Type B pancreatic cell (in vitro differentiated cells): ENCODE measurements around the gene MACIR. TPM values are rescaled to one million over a fixed set of nuclear protein-coding genes. Genes with fewer than 3 reads are reported as not detected.

ENCODE experiments used
- DNase-seq: peaks from one replicate; pipeline ENCODE4 v3.0.0; 2021; ENCODE audit warnings: mixed read lengths; ENCODE audit not compliant: unreplicated experiment; ENCODE audit errors: extremely low spot score
- H3K27ac Mint-ChIP-seq: 2 replicates; pipeline ENCODE4 v1.8.0; 2021; ENCODE audit warnings: mild to moderate bottlenecking, mixed read lengths
- H3K27me3 Mint-ChIP-seq: 2 replicates; pipeline ENCODE4 v1.8.0; 2021; ENCODE audit warnings: mixed read lengths
- H3K36me3 Mint-ChIP-seq: 2 replicates; pipeline ENCODE4 v1.8.0; 2021; ENCODE audit warnings: mixed read lengths
- H3K4me1 Mint-ChIP-seq: one replicate; pipeline ENCODE4 v1.8.0; 2021; ENCODE audit warnings: mixed read lengths; ENCODE audit not compliant: unreplicated experiment
- H3K4me3 Mint-ChIP-seq: 2 replicates; pipeline ENCODE4 v1.8.0; 2021; ENCODE audit warnings: mild to moderate bottlenecking, mixed read lengths
- H3K9me3 Mint-ChIP-seq: 2 replicates; pipeline ENCODE4 v1.8.0; 2021; ENCODE audit warnings: mixed read lengths
- CTCF ChIP-seq: fragments of 200-600 bp; sonication (generic); conservative IDR thresholded peaks from 2 replicates; pipeline ENCODE4 v1.5.0; 2021; ENCODE audit warnings: antibody characterized with exemption, mild to moderate bottlenecking
- total RNA-seq: library from RNA; stranded (reverse); gene quantifications from 2 replicates; pipeline ENCODE4 v1.2.1, GENCODE V29; 2021; ENCODE audit warnings: low replicate concordance

Gene MACIR
- total RNA-seq, 1 donor from 2014 or later, result 19.3 TPM

- Mint-ChIP-seq H3K9me3 (no peaks in the 10 kb centered on the region), H3K36me3 (no peaks in the 10 kb centered on the region), H3K4me3 (peak overlapping the region; percentile 95), H3K27ac (peak overlapping the region; percentile 88), H3K27me3 (no peaks in the 10 kb centered on the region), H3K4me1 (peaks cover 26% of the 10 kb centered on the region)
- DNase-seq, result no peak
- no peak for TF ChIP-seq CTCF
These were observed 1.3 kb downstream of the MACIR start for GRCh38 chr5:103259705-103260355.

- DNase-seq, result no peak
- H3K4me1 Mint-ChIP-seq, result peaks cover 32% of the 10 kb centered on the region
- H3K4me3 Mint-ChIP-seq, result peak overlapping the region; percentile 75
- H3K9me3 Mint-ChIP-seq, result no peaks in the 10 kb centered on the region
- H3K27me3 Mint-ChIP-seq, result no peaks in the 10 kb centered on the region
- no peaks in the 10 kb centered on the region for H3K36me3 Mint-ChIP-seq
- no peak for TF ChIP-seq CTCF
- H3K27ac Mint-ChIP-seq, result no peak overlapping the region
These were observed 2.4 kb downstream of the MACIR start for GRCh38 chr5:103260951-103261350.

GRCh38 chr5:103262422-103262871 is 3.9 kb downstream of the MACIR start:
- Mint-ChIP-seq H3K9me3 (no peaks in the 10 kb centered on the region), H3K4me1 (peaks cover 32% of the 10 kb centered on the region), H3K27ac (no peak overlapping the region), H3K36me3 (peaks cover 5% of the 10 kb centered on the region), H3K27me3 (no peaks in the 10 kb centered on the region), H3K4me3 (no peak overlapping the region)
- DNase-seq, result no peak
- TF ChIP-seq CTCF, result no peak

- DNase-seq, result no peak
- Mint-ChIP-seq H3K4me3 (no peak overlapping the region), H3K27me3 (no peaks in the 10 kb centered on the region), H3K36me3 (peaks cover 8% of the 10 kb centered on the region), H3K4me1 (peaks cover 32% of the 10 kb centered on the region), H3K9me3 (no peaks in the 10 kb centered on the region), H3K27ac (no peak overlapping the region)
- TF ChIP-seq CTCF, result no peak
These were observed 4.5 kb downstream of the MACIR start for GRCh38 chr5:103263054-103263453.

- no peaks in the 10 kb centered on the region for H3K27me3 Mint-ChIP-seq
- H3K4me1 Mint-ChIP-seq, result peaks cover 29% of the 10 kb centered on the region
- no peak for DNase-seq
- no peak overlapping the region for H3K27ac Mint-ChIP-seq
- H3K9me3 Mint-ChIP-seq, result no peaks in the 10 kb centered on the region
- H3K4me3 Mint-ChIP-seq, result no peak overlapping the region
- peaks cover 8% of the 10 kb centered on the region for H3K36me3 Mint-ChIP-seq
- no peak for TF ChIP-seq CTCF
These were observed 5.9 kb downstream of the MACIR start for GRCh38 chr5:103264508-103264907.
